ENCODE data around the gene SSH3. TPM values are rescaled to one million over a fixed set of nuclear protein-coding genes. Genes with fewer than 3 reads are reported as not detected.

SSH3 gene, protein sequence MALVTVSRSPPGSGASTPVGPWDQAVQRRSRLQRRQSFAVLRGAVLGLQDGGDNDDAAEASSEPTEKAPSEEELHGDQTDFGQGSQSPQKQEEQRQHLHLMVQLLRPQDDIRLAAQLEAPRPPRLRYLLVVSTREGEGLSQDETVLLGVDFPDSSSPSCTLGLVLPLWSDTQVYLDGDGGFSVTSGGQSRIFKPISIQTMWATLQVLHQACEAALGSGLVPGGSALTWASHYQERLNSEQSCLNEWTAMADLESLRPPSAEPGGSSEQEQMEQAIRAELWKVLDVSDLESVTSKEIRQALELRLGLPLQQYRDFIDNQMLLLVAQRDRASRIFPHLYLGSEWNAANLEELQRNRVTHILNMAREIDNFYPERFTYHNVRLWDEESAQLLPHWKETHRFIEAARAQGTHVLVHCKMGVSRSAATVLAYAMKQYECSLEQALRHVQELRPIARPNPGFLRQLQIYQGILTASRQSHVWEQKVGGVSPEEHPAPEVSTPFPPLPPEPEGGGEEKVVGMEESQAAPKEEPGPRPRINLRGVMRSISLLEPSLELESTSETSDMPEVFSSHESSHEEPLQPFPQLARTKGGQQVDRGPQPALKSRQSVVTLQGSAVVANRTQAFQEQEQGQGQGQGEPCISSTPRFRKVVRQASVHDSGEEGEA
- total RNA-seq = 10 to 100 TPM; 10.9 to 17.9 (median 14.5) TPM
- long read RNA-seq = 0 reads

DNA sequence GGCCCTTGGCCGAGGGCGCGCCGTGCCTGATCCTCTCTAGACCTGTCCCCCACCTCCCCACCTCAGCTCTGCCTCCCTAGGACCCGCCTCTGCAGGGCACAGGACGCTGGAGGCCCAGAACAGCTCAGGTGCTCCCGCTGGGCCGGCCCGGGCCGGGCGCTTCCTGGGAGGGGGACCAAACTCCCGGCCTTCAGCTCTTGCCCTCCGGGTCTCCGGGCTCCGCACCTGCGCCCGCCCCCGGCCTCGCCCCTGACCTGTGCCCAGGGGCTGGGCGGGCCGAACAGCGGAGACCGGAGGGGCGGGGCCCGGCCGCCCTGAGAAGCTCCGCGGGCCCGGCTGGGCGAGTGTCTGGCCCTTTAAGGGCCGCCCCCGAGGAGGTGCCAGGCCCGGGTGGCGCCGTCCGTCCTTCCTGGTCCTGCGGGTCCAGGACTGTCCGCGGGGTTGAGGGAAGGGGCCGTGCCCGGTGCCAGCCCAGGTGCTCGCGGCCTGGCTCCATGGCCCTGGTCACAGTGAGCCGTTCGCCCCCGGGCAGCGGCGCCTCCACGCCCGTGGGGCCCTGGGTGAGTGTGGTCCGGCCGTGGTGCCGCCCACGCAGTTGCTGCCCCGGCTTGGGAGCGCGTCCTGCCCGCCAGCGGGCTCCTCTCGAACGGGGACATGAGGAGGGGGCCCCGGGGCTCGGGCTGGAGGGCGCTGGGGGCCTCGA lies at the start of gene SSH3:
Gene SSH3, plus strand, starts transcription at position 399 of the 703 bp plus-strand sequence. Its CDS starts 96 bp downstream, at position 495.
- peak within 1 kb of the TSS; percentile 93 to 99 (median 96) for H3K4me3 ChIP-seq
- DNase-seq (peak; percentile 92 to 94 (median 93)), ATAC-seq (peak; percentile 91 to 96 (median 94))
- H3K36me3 ChIP-seq = peaks cover 0 to 10% (median 1%) of the 10 kb centered on the region in 4 donors
- H3K4me1 ChIP-seq = peaks cover 0 to 22% (median 8%) of the 10 kb centered on the region in 4 donors
- TF ChIP-seq, protein P1, sequence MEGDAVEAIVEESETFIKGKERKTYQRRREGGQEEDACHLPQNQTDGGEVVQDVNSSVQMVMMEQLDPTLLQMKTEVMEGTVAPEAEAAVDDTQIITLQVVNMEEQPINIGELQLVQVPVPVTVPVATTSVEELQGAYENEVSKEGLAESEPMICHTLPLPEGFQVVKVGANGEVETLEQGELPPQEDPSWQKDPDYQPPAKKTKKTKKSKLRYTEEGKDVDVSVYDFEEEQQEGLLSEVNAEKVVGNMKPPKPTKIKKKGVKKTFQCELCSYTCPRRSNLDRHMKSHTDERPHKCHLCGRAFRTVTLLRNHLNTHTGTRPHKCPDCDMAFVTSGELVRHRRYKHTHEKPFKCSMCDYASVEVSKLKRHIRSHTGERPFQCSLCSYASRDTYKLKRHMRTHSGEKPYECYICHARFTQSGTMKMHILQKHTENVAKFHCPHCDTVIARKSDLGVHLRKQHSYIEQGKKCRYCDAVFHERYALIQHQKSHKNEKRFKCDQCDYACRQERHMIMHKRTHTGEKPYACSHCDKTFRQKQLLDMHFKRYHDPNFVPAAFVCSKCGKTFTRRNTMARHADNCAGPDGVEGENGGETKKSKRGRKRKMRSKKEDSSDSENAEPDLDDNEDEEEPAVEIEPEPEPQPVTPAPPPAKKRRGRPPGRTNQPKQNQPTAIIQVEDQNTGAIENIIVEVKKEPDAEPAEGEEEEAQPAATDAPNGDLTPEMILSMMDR (IDR thresholded peaks at IDR 0.05) = no peak
- peak; percentile 43 for TF ChIP-seq POLR2A (IDR thresholded peaks at IDR 0.05)
- H3K9me3 ChIP-seq = no peaks in the 10 kb centered on the region
- no peaks in the 10 kb centered on the region for H3K27me3 ChIP-seq
- WGBS (ENCODE audit: insufficient coverage, low coverage, low lambda C conversion rate, missing lambda C conversion rate) = 0% methylated on average over 14 of the region's 65 CpGs
- intact Hi-C loops (cut with DNase I) = no loop called here
- H3K27ac ChIP-seq = peak within 1 kb of the TSS; percentile 44 to 75 (median 57)

DNA sequence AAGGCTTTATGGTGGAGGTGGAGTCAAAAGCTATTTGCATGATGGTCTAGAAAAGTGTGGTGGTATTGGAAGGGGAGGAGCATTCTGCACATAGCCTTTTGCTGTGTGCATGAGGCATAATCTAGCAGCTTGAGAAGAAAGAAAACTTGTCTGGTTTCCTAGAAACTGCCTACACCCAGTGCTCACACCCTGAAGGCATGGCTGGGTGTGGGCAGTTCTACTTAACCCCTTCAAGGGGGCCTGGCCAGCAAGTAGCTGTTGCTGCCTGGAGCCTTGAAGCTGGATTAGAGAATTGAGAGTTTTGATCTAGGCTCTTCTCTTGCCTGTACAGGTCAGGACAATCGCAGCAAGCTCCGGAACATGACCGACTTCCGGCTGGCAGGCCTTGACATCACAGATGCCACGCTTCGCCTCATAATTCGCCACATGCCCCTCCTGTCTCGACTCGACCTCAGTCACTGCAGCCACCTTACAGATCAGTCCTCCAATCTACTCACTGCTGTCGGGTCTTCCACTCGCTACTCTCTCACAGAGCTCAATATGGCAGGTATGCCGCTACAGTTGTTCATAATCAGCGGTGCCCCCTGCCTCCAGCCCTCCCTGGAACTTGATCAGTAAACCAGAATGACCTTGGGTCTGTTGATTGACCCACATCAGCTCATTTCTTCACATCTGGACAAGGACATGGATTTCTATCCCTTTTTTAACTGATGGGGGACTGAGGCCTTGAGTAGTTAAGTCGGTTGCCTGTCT lies 49.3 kb upstream of the SSH3 start:
- ATAC-seq = no peak

DNA sequence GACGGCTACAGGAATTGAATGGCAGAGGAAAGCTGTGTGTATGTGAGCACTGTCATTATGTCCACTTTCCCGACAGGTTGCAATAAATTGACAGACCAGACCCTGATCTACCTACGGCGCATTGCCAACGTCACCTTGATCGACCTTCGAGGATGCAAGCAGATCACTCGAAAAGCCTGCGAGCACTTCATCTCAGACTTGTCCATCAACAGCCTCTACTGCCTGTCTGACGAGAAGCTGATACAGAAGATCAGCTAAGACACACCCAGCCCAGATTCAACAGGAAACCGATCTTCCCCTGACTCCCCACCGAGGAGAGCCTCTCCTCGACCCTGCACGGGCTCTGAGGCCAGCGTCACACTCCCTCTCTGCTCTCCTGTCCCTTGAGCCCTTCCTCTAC lies 48.5 kb upstream of the SSH3 start:
- 89% methylated on average over 1 of the region's 15 CpGs for WGBS (ENCODE audit: insufficient coverage, low coverage, low lambda C conversion rate, missing lambda C conversion rate)
- no peaks in the 10 kb centered on the region for H3K27me3 ChIP-seq

More for the DNA sequence above, 49.3 kb upstream of the SSH3 start:
- H3K4me3 ChIP-seq = no peak overlapping the region
- peaks cover 0 to 33% (median 13%) of the 10 kb centered on the region in 4 donors for H3K4me1 ChIP-seq
- H3K27me3 ChIP-seq = no peaks in the 10 kb centered on the region
- WGBS (ENCODE audit: insufficient coverage, low coverage, low lambda C conversion rate, missing lambda C conversion rate) = 93% methylated on average over 10 of the region's 14 CpGs
- H3K27ac ChIP-seq = no peak overlapping the region
- intact Hi-C loops (cut with DNase I) = no loop called here
- no peak for DNase-seq
- TF ChIP-seq, protein P1 (IDR thresholded peaks at IDR 0.05) = no peak
- no peak for TF ChIP-seq POLR2A (IDR thresholded peaks at IDR 0.05)
- H3K9me3 ChIP-seq = no peaks in the 10 kb centered on the region
- H3K36me3 ChIP-seq = peaks cover 18 to 67% (median 46%) of the 10 kb centered on the region in 4 donors

More for the DNA sequence above, 48.5 kb upstream of the SSH3 start:
- Histone ChIP-seq H3K27ac (no peak overlapping the region), H3K36me3 (peaks cover 18 to 59% (median 39%) of the 10 kb centered on the region in 4 donors), H3K4me1 (peaks cover 0 to 27% (median 11%) of the 10 kb centered on the region in 4 donors), H3K9me3 (no peaks in the 10 kb centered on the region), H3K4me3 (no peak overlapping the region)
- ATAC-seq (no peak), DNase-seq (no peak)
- intact Hi-C loops (cut with DNase I) = no loop called here
- no peak for TF ChIP-seq POLR2A (IDR thresholded peaks at IDR 0.05)
- TF ChIP-seq, protein P1 (IDR thresholded peaks at IDR 0.05) = no peak
